Suppressor macrophage treated with lipopolysaccharide for 4 hours (primary cell): ENCODE measurements around the gene SCAP.

Experiments used
- DNase-seq: peaks from one replicate; pipeline ENCODE4 v3.0.0-alpha.2; 2020

Gene SCAP

DNA sequence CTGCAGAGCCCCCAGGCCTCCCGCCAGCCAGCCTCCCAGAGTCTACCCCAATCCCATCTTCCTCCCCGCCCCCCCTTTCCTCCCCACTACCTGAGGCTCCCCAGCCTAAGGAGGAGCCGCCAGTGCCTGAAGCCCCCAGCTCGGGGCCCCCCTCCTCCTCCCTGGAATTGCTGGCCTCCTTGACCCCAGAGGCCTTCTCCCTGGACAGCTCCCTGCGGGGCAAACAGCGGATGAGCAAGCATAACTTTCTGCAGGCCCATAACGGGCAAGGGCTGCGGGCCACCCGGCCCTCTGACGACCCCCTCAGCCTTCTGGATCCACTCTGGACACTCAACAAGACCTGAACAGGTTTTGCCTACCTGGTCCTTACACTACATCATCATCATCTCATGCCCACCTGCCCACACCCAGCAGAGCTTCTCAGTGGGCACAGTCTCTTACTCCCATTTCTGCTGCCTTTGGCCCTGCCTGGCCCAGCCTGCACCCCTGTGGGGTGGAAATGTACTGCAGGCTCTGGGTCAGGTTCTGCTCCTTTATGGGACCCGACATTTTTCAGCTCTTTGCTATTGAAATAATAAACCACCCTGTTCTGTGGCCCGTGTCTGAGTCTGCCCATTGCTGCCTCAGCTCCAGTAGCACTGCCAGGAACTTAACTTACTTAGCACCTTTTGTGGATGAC is 62.8 kb downstream of the SCAP start:
- no peak for DNase-seq

GRCh38 chr3:47412453-47412756 is 63.3 kb downstream of the SCAP start:
- no peak for DNase-seq

DNA sequence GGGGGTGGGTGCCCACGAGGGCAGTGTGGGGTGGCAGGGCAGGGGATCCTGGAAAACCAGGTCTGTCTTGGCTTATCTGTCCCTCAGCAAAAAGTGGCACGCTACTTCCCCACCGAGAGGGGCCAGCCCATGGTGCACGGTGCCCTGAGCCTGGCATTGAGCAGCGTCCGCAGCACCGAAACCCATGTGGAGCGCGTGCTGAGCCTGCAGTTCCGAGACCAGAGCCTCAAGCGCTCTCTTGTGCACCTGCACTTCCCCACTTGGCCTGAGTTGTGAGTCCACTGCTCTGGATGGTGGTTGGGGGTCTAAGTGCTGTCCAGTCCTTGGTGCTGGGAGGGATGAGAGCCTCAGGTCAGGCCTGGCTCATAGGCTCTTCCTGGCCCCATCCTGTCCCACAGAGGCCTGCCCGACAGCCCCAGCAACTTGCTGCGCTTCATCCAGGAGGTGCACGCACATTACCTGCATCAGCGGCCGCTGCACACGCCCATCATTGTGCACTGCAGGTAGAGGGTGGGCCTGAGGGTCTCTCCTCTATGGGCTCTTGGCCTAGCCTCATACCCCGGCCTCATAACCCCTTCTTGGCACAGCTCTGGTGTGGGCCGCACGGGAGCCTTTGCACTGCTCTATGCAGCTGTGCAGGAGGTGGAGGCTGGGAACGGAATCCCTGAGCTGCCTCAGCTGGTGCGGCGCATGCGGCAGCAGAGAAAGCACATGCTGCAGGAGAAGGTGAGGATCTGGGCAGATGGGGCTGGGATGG is 63.9 kb downstream of the SCAP start:
- DNase-seq, result no peak

- no peak for DNase-seq
These were observed 64.7 kb downstream of the SCAP start for GRCh38 chr3:47410801-47411646.

GRCh38 chr3:47410417-47410720 is 65.4 kb downstream of the SCAP start:
- no peak for DNase-seq

DNA sequence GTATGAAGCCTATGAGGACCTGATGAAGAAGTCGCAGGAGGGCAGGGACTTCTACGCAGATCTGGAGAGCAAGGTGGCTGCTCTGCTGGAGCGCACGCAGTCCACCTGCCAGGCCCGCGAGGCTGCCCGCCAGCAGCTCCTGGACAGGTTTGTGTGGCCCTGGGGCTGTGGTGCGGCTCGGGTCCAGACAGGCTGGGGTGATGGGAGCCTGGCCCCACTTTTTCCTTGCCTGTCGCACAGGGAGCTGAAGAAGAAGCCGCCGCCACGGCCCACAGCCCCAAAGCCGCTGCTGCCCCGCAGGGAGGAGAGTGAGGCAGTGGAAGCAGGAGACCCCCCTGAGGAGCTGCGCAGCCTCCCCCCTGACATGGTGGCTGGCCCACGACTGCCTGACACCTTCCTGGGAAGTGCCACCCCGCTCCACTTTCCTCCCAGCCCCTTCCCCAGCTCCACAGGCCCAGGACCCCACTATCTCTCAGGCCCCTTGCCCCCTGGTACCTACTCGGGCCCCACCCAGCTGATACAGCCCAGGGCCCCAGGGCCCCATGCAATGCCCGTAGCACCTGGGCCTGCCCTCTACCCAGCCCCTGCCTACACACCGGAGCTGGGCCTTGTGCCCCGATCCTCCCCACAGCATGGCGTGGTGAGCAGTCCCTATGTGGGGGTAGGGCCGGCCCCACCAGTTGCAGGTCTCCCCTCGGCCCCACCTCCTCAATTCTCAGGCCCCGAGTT is 65.9 kb downstream of the SCAP start:
- DNase-seq, result no peak

DNA sequence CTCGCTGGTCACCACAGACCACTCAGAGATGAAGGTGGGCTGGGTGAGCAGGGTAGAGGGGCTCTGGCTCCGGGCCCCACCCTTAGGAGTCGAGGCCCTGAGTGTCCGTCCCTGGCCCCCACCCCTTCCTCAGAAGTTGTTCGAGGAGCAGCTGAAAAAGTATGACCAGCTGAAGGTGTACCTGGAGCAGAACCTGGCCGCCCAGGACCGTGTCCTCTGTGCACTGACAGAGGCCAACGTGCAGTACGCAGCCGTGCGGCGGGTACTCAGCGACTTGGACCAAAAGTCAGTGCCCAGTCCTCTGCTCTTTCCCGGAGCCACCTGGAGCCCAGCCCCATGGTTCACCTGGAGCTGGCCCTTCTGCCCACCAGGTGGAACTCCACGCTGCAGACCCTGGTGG is 66.5 kb downstream of the SCAP start:
- DNase-seq, result no peak

GRCh38 chr3:47408839-47409229 is 66.9 kb downstream of the SCAP start:
- no peak for DNase-seq

DNA sequence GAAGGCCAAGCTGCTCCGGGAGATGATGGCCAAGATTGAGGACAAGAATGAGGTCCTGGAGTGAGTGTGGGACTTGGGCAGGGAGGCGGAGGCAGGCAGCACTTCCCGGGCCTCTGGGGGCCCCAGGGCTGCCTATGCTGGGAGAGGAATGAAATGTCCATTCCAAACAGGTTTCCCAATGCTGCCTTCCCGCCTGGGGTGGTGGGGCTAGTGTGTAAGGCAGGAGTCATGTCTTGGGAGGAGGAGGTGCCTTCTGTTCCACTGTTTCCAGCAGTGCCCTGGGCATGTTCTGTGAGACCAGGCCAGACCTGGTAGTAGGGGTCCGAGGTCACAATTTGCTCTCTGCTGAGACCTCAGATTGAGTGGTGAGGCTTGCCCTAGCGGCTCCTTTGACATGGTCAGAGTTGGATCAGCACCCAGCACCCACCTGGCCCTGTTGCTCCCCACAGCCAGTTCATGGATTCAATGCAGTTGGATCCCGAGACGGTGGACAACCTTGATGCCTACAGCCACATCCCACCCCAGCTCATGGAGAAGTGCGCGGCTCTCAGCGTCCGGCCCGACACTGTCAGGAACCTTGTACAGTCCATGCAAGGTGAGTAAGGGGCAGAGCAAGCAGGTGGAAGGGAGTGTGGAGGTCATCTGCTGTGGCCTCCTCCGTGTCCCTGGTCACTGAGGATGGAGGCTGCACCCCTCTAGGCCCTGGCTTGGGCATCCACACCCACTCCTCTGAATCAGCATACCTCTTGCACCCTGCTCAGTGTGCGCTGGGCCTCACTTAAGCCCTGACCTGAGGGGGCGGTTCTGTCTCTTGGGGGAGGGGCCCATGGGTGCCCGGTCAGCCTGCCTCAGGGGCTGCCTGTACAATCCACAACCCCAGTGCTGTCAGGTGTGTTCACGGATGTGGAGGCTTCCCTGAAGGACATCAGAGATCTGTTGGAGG is 67.6 kb downstream of the SCAP start:
- no peak for DNase-seq

GRCh38 chr3:47407237-47407636 is 68.5 kb downstream of the SCAP start:
- no peak for DNase-seq

- DNase-seq, result no peak
These were observed 69.0 kb downstream of the SCAP start for GRCh38 chr3:47406762-47407149.

GRCh38 chr3:47405820-47406761 is 69.7 kb downstream of the SCAP start:
- no peak for DNase-seq

- DNase-seq, result no peak
These were observed 70.6 kb downstream of the SCAP start for GRCh38 chr3:47404955-47405790.

GRCh38 chr3:47404431-47404876 is 71.3 kb downstream of the SCAP start:
- DNase-seq, result no peak

GRCh38 chr3:47399531-47400270 is 76.0 kb downstream of the SCAP start:
- DNase-seq, result peak; percentile 24

DNA sequence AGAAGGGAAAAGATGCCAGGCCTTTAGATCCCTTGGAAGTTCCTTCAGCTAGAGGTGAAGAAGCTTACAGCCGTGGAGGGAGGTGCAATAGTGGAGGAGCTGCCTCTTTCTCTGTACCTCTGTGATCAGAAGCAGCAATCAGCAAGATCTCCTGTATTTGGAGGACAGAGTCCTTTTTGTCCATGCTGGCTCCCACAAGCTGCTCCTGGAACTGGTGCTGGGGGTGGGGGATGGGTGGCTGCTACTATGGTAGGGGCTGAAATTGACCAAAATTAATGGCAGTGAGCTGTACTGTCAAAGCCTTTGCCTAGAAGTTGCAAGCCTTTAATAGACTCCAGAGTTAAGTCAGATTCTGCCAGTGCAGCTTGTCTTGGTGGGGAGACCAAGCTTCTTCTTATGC is 76.7 kb downstream of the SCAP start:
- DNase-seq, result no peak

DNA sequence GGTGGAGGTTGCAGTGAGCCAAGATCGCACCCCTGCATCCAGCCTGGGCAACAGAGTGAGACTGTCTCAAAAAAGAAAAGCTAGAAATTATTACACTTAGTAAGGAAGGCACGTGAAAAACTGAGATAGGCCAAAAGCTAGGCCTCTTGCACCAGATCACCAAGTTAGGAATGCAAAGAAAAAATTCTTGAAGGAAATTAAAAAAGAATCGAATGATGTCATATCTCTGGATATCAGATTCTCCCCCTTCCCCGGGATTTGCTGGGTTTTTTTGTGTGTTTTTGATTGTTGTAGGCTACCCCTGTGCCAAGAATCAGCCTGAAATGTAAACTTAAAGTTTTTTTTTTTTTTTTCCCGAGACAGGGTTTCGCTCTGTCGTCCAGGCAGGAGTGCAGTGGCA is 77.5 kb downstream of the SCAP start:
- DNase-seq, result no peak

DNA sequence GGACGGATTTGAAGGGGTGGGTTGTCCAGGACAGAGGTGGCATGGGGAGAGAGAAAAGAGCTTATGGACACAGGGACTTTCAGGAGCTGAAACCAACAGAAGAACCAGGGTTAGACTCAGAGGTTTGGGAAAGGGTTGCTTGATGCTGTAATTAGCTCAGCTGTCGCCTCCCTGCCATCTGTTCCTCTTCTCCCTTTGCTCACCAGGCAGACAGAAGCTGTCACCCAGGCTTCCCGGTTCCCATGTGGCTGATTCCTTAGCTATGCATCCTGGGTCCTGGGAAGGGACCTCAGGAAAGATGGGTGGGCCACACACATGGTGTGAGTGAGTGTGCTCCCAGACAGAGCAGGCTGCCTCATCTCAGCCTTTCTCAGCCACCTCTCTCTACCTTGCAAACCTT is 80.9 kb downstream of the SCAP start:
- no peak for DNase-seq

GRCh38 chr3:47394140-47394870 is 81.4 kb downstream of the SCAP start:
- no peak for DNase-seq
